Stimulated activated naive CD8-positive, alpha-beta T cell treated with anti-CD3 and anti-CD28 coated beads, Interleukin-15, Interleukin-2, amounts not matched to agents 100 ng/mL and 50 ng/mL, for 24 hours (primary cell): Measurements from ENCODE around the gene DGCR6L.
"Not testable (repeated sequence)": the region's sequence is repeated elsewhere in the genome, so short reads cannot be mapped to it uniquely, and the experiment has no call there.

Experiments
- H3K27ac Mint-ChIP-seq: one replicate; pipeline ENCODE4 v1.8.0; 2021; ENCODE audit warnings: mild to moderate bottlenecking, mixed read lengths
- H3K27me3 Mint-ChIP-seq: one replicate; pipeline ENCODE4 v1.8.0; 2021; ENCODE audit warnings: mixed read lengths
- H3K36me3 Mint-ChIP-seq: one replicate; pipeline ENCODE4 v1.8.0; 2021; ENCODE audit warnings: low read depth, mixed read lengths
- H3K4me1 Mint-ChIP-seq: one replicate; pipeline ENCODE4 v1.8.0; 2021; ENCODE audit warnings: low read depth, mixed read lengths
- H3K4me3 Mint-ChIP-seq: one replicate; pipeline ENCODE4 v1.8.0; 2021; ENCODE audit warnings: mild to moderate bottlenecking, mixed read lengths
- H3K9me3 Mint-ChIP-seq: one replicate; pipeline ENCODE4 v1.8.0; 2021; ENCODE audit warnings: mixed read lengths

DGCR6L gene

DNA sequence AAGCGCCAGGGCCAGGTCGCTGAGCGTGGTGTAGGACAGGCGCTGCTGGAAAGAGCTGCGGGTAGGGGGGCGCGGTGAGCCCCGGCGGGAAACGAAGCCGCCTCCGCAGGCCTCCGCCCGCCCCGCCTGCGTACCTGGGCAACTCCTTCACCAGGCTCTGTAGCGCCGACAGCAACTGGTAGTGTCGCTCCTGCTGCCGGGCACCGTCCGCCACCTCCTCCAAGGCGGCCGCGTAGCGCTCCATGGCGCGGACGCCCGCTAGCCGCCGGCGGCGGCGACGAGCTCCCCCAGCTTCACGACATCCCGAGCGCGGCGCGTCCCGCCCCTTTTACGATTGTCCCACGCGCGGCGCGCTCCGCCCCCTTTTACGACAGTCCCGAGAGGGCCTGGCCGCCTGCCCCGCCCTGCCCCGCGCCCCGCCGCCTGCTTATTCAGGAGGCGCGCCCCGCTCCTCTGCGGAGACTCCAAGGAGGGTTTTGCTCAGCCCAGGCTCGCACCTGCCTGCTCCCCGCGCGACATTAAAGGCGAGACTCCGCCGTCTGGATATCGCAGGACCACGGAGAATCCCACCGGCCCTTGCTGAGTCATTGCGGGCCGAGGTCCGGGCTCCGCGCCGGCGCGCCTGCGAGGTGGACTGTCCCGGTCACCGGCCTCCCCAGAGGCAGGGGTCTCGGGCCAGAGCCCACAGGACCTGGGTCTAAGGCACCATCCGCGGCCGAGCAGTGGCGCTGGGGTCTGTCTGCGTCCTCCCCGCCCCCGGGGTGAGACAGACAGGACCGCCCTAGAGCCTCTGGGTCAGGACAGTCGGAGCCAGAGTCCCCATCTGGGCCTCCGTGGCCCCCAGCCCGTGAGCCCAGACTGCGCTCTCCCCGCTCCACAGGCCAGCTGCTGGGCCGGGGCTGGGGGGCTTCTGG lies at the start of gene DGCR6L:
Gene DGCR6L, minus strand, starts transcription at position 316 of the 914 bp plus-strand sequence. Its CDS starts 72 bp downstream, at position 244.
- Mint-ChIP-seq H3K4me3 (peak within 1 kb of the TSS; percentile 91), H3K36me3 (no peaks in the 10 kb centered on the region), H3K27ac (peak within 1 kb of the TSS; percentile 86), H3K4me1 (peaks cover 62% of the 10 kb centered on the region), H3K27me3 (no peaks in the 10 kb centered on the region), H3K9me3 (no peaks in the 10 kb centered on the region)

DNA sequence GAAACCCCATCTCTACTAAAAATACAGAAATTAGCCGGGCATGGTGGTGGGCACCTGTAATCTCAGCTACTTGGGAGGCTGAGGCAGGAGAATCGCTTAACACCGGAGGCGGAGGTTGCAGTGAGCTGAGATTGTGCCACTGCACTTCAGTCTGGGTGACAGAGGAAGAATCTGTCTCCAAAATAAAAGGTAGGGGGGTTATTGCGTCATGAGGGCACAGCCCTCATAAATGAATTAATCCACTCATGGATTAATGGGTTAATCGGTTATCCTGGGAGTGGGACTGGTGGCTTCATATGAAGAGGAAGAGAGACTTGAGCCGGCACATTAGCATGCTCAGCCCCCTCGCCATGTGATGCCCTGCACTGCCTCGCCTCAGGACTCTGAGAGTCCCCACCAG lies 49.0 kb upstream of the DGCR6L start:
- H3K27ac Mint-ChIP-seq, H3K36me3 Mint-ChIP-seq, H3K9me3 Mint-ChIP-seq, H3K4me3 Mint-ChIP-seq, H3K27me3 Mint-ChIP-seq: not testable (repeated sequence)
- H3K4me1 Mint-ChIP-seq = peaks cover 16% of the 10 kb centered on the region

DNA sequence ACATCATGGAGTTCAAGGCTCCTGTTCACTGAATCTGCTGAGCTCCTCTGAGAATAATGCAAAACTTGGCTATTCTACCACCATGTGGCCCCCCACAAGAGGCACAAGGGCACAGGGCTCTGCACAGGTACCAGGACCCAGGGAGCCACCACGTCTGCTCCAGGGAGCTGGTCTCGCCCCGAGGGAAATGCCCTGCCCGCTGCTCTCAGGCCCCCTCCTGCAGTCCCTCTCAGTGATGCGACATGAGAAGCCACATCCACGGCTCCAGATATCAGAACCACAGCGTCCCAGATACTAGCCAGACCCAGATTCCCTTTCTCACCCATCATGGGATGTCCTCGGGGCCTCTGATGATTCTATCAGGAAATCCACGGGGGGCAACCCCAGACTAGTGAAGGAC lies 47.0 kb upstream of the DGCR6L start:
- not testable (repeated sequence) for H3K9me3 Mint-ChIP-seq, H3K27me3 Mint-ChIP-seq, H3K36me3 Mint-ChIP-seq, H3K27ac Mint-ChIP-seq, H3K4me3 Mint-ChIP-seq
- peaks cover 19% of the 10 kb centered on the region for H3K4me1 Mint-ChIP-seq

DNA sequence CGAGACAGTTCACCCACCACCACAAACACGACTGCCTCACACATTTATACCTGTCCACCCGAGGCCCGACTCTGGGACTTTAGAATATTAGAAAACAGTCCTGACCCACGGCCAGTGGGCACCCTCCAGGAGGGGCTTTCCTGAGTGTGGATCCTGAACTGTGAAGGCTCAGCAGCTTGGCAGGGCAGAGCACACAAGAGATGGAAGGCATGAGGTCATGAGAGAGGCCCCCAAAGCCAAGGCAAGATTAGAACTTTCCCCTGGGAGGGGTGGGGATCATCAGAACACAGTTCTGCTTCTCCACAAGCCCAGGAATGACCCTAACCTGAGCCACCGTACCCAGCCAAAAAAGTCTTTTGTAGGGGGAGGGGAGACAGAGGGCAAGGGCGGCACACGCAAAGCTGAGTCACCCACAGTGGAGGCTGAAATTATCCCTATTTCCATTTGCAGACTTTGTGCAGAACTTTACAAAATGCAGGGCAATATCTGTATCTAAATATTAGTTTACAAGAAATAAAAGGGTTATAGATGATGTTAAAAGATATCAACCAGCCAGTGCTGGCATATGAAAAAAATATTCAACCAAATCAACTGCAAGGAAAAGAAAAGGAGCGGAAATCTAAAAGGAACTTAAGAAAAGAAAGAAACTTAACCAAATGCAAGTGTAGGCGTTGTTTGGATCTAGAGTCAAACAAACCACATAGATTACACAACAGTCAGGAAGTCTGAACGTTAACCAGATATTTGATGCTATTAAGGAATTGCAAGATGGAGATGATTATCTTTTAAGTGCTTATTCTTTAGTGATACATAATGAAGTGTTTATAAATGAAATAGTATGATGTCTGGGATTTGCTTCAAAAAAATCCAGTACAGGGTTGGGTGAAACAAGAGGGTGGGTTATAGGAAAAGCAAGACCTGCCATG lies 44.7 kb upstream of the DGCR6L start:
- not testable (repeated sequence) for H3K36me3 Mint-ChIP-seq, H3K9me3 Mint-ChIP-seq, H3K4me3 Mint-ChIP-seq, H3K27me3 Mint-ChIP-seq
- Mint-ChIP-seq H3K27ac (peak overlapping the region; percentile 68), H3K4me1 (peaks cover 12% of the 10 kb centered on the region)

DNA sequence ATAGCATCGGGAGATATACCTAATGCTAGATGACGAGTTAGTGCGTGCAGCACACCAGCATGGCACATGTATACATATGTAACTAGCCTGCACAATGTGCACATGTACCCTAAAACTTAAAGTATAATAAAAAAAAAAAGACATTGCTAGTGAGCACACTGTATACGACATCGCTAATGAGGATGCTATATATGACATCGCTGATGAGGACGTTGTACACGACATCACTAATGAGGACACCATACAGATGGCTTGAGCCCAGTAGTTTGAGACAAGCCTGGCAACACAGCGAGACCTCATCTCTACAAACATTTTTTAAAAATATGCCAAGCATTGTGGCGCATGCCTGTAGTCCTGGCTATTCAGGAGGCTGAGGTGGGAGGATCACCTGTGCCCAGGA lies 42.5 kb upstream of the DGCR6L start:
- H3K27me3 Mint-ChIP-seq, H3K9me3 Mint-ChIP-seq, H3K36me3 Mint-ChIP-seq, H3K27ac Mint-ChIP-seq, H3K4me3 Mint-ChIP-seq: not testable (repeated sequence)
- peaks cover 12% of the 10 kb centered on the region for H3K4me1 Mint-ChIP-seq

DNA sequence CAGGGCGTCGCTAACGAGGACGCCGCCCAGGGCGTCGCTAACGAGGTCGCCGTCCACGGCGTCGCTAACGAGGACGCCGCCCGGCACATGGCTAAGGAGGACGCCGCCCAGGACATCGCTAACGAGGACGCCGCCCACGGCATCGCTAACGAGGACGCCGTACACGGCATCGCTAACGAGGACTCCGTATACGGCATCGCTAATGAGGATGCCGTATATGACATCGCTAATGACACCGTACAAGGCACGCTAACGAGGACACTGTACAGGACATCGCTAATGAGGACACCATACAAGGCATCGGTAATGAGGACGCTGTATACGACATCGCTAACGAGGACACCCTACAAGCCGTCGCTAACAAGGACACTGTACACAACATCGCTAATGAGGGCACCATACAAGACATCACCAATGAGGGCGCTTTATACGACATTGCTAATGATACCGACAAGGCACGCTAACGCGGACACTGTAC lies 41.9 kb upstream of the DGCR6L start:
- H3K27ac Mint-ChIP-seq, H3K4me3 Mint-ChIP-seq, H3K27me3 Mint-ChIP-seq, H3K9me3 Mint-ChIP-seq, H3K36me3 Mint-ChIP-seq: not testable (repeated sequence)
- H3K4me1 Mint-ChIP-seq = peaks cover 12% of the 10 kb centered on the region

DNA sequence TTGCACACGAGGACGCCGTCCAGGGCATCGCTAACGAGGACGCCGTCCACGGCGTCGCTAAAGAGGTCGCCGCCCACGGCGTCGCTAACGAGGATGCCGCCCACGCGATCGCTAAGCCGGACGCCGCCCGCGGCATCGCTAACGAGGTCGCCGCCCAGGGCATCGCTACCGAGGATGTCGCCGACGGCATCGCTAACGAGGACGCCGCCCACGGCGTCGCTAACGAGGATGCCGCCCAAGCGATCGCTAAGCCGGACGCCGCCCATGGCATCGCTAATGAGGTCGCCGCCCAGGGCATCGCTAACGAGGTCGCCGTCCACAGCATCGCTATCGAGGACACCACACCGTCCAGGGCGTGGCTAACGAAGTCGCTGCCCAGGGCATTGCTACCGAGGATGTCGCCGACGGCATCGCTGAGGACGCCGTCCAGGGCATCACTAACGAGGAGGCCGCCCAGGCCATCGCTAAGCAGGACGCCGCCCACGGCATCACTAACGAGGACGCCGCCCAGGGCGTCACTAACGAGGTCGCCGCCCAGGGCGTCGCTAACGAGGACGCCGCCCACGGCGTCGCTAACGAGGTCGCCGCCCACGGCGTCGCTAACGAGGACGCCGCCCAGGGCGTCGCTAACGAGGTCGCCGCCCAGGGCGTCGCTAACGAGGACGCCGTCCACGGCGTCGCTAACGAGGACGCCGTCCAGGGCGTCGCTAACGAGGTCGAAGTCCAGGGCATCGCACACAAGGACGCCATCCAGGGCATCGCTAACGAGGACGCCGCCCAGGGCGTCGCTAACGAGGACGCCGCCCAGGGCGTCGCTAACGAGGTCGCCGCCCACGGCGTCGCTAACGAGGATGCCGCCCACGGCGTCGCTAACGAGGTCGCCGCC lies 41.2 kb upstream of the DGCR6L start:
- H3K4me3 Mint-ChIP-seq, H3K9me3 Mint-ChIP-seq, H3K36me3 Mint-ChIP-seq, H3K27ac Mint-ChIP-seq, H3K27me3 Mint-ChIP-seq: not testable (repeated sequence)
- peaks cover 12% of the 10 kb centered on the region for H3K4me1 Mint-ChIP-seq

DNA sequence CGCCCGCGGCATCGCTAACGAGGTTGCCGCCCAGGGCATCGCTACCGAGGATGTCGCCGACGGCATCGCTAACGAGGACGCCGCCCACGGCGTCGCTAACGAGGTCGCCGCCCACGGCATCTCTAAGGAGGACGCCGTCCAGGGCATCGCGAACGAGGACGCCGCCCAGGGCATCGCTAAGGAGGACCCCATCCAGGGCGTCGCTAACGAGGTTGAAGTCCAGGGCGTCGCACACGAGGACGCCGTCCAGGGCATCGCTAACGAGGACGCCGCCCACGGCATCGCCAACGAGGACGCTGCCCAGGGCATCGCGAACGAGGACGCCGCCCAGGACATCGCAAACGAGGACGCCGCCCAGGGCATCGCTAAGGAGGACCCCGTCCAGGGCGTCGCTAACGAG lies 40.4 kb upstream of the DGCR6L start:
- not testable (repeated sequence) for H3K27me3 Mint-ChIP-seq, H3K27ac Mint-ChIP-seq, H3K36me3 Mint-ChIP-seq, H3K4me3 Mint-ChIP-seq, H3K9me3 Mint-ChIP-seq
- H3K4me1 Mint-ChIP-seq = peaks cover 12% of the 10 kb centered on the region

DNA sequence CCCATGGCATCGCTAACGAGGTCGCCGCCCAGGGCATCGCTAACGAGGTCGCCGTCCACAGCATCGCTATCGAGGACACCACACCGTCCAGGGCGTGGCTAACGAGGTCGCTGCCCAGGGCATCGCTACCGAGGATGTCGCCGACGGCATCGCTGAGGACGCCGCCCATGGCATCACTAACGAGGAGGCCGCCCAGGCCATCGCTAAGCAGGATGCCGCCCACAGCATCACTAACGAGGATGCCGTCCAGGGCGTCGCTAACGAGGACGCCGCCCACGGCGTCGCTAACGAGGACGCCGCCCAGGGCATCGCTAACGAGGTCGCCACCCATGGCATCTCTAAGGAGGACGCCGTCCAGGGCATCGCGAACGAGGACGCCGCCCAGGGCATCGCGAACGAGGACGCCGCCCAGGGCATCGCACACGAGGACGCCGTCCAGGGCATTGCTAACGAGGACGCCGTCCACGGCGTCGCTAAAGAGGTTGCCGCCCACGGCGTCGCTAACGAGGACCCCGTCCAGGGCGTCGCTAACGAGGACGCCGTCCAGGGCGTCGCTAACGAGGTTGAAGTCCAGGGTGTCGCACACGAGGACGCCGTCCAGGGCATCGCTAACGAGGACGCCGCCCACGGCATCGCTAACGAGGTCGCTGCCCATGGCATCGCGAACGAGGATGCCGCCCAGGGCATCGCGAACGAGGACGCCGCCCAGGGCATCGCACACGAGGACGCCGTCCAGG lies 38.8 kb upstream of the DGCR6L start:
- not testable (repeated sequence) for H3K27me3 Mint-ChIP-seq, H3K27ac Mint-ChIP-seq, H3K4me1 Mint-ChIP-seq, H3K9me3 Mint-ChIP-seq, H3K4me3 Mint-ChIP-seq, H3K36me3 Mint-ChIP-seq

DNA sequence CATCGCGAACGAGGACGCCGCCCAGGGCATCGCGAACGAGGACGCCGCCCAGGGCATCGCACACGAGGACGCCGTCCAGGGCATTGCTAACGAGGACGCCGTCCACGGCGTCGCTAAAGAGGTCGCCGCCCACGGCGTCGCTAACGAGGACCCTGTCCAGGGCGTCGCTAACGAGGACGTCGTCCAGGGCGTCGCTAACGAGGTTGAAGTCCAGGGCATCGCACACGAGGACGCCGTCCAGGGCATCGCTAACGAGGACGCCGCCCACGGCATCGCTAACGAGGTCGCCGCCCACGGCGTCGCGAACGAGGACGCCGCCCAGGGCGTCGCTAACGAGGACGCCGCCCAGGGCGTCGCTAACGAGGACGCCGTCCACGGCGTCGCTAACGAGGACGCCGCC lies 38.1 kb upstream of the DGCR6L start:
- not testable (repeated sequence) for H3K27me3 Mint-ChIP-seq, H3K36me3 Mint-ChIP-seq, H3K4me1 Mint-ChIP-seq, H3K9me3 Mint-ChIP-seq, H3K4me3 Mint-ChIP-seq, H3K27ac Mint-ChIP-seq

DNA sequence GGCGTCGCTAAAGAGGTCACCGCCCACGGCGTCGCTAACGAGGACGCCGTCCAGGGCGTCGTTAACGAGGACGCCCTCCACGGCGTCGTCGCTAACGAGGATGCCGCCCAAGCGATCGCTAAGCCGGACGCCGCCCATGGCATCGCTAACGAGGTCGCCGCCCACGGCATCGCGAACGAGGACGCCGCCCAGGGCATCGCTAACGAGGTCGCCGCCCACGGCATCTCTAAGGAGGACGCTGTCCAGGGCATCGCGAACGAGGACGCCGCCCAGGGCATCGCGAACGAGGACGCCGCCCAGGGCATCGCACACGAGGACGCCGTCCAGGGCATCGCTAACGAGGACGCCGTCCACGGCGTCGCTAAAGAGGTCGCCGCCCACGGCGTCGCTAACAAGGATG lies 37.0 kb upstream of the DGCR6L start:
- not testable (repeated sequence) for H3K9me3 Mint-ChIP-seq, H3K4me3 Mint-ChIP-seq, H3K36me3 Mint-ChIP-seq, H3K27ac Mint-ChIP-seq, H3K4me1 Mint-ChIP-seq, H3K27me3 Mint-ChIP-seq

DNA sequence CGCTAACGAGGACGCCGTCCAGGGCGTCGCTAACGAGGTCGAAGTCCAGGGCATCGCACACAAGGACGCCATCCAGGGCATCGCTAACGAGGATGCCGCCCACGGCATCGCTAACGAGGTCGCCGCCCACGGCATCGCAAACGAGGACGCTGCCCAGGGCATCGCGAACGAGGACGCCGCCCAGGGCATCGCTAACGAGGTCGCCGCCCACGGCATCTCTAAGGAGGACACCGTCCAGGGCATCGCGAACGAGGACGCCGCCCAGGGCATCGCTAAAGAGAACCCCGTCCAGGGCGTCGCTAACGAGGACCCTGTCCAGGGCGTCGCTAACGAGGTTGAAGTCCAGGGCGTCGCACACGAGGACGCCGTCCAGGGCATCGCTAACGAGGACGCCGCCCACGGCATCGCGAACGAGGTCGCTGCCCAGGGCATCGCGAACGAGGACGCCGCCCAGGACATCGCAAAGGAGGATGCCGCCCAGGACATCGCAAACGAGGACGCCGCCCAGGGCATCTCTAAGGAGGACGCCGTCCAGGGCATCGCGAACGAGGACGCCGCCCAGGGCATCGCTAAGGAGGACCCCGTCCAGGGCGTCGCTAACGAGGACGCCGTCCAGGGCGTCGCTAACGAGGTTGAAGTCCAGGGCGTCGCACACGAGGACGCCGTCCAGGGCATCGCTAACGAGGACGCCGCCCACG lies 36.2 kb upstream of the DGCR6L start:
- not testable (repeated sequence) for H3K9me3 Mint-ChIP-seq

DNA sequence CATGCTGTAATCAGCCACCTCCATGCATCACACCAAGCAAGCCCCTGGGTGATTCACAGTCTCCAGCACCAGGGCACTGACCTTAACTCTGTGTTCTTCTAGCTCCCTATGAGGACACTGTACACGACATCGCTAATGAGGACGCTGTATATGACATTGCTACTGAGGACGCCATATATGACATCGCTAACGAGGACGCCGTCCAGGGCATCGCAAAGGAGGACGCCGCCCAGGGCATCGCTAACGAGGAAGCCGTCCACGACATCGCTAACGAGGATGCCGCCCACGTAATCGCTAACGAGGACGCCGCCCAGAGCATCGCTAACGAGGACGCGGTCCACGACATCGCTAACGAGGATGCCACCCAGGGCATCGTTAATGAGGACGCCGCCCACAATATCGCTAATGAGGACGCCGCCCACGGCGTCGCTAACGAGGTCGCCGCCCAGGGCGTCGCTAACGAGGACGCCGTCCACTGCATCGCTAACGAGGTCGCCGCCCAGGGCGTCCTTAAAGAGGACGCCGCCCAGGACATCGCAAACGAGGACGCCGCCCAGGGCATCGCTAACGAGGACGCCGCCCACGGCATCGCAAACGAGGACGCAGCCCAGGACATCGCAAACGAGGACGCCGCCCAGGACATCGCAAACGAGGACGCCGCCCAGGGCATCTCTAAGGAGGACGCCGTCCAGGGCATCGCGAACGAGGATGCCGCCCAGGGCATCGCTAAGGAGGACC lies 34.5 kb upstream of the DGCR6L start:
- Mint-ChIP-seq H3K4me3 (no peak overlapping the region), H3K27me3 (no peaks in the 10 kb centered on the region), H3K27ac (no peak overlapping the region), H3K36me3 (no peaks in the 10 kb centered on the region), H3K4me1 (no peaks in the 10 kb centered on the region), H3K9me3 (no peaks in the 10 kb centered on the region)

More for the DNA sequence above, 36.2 kb upstream of the DGCR6L start:
- H3K4me1 Mint-ChIP-seq, H3K27ac Mint-ChIP-seq, H3K36me3 Mint-ChIP-seq, H3K27me3 Mint-ChIP-seq, H3K4me3 Mint-ChIP-seq: not testable (repeated sequence)
